Astrocyte (in vitro differentiated cells and primary cell): ENCODE data around the gene RAB35.

Experiments used
- EZH2 ChIP-seq: IDR thresholded peaks from 2 replicates; pipeline ENCODE4 v1.6.1; 2012; ENCODE audit warnings: mild to moderate bottlenecking, low read length, inconsistent platforms; ENCODE audit not compliant: insufficient read depth
- TF ChIP-seq, protein P1 (sequence below): IDR thresholded peaks from 2 replicates; pipeline ENCODE4 v1.5.1; 2011; ENCODE audit warnings: low read depth, mild to moderate bottlenecking, inconsistent platforms, low read length, moderate library complexity; ENCODE audit not compliant: insufficient read depth

DNA sequence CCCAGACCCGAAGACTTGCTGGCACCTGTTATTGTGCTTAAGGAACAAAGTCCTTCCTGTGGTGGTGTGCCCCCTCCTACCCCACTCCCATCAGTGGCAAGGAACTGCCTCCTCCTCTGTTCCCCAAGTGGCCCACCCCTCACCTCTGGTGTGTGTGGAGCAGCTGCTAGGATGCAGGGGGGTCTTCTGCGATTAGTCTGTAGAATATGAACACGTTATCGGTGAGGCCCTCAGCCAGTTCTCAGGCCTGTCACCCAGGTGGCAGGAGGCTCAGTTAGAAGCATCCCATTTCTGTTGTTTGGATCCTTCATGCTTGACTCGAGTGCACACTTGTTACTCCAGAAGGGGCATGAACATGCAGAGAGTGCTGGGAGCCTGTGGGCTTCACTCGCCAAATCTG is 39.3 kb downstream of the RAB35 start:
- TF ChIP-seq, protein P1, sequence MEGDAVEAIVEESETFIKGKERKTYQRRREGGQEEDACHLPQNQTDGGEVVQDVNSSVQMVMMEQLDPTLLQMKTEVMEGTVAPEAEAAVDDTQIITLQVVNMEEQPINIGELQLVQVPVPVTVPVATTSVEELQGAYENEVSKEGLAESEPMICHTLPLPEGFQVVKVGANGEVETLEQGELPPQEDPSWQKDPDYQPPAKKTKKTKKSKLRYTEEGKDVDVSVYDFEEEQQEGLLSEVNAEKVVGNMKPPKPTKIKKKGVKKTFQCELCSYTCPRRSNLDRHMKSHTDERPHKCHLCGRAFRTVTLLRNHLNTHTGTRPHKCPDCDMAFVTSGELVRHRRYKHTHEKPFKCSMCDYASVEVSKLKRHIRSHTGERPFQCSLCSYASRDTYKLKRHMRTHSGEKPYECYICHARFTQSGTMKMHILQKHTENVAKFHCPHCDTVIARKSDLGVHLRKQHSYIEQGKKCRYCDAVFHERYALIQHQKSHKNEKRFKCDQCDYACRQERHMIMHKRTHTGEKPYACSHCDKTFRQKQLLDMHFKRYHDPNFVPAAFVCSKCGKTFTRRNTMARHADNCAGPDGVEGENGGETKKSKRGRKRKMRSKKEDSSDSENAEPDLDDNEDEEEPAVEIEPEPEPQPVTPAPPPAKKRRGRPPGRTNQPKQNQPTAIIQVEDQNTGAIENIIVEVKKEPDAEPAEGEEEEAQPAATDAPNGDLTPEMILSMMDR: no peak
- TF ChIP-seq EZH2: no peak
